Measurements from ENCODE around the gene RNF128. TPM values are rescaled to one million over a fixed set of nuclear protein-coding genes. Genes with fewer than 3 reads are reported as not detected.
A peak's percentile ranks its signal among the peaks of the same experiment; 100 is the strongest.

Gene RNF128
- total RNA-seq, 1 donor from 2014 or later, result not detected

DNA sequence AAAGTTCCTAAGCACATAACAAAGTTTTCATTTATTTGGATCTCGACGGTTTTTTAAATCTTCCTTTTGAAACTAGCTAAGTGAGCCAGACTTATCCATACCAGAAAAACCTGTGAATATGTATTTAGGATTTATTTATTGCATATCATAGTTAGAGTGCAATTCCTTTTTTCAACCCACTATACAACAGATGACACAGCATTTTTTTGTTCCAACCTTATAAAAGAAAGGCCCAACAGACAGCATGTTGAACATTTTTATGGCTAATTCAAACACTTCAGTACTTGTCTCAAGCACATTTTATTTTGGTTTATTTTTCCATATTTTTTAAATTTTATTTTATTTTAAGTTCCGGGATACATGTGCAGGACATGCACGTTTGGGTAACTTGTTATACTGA, 15.1 kb upstream of the RNF128 start:
- H3K9me3 Mint-ChIP-seq (ENCODE audit: unreplicated experiment), result no peaks in the 10 kb centered on the region
- no peak overlapping the region for H3K27ac Mint-ChIP-seq (ENCODE audit: unreplicated experiment)
- no peak overlapping the region for H3K4me3 Mint-ChIP-seq (ENCODE audit: unreplicated experiment)
- H3K4me1 Mint-ChIP-seq (ENCODE audit: low read depth, unreplicated experiment), result peaks cover 4% of the 10 kb centered on the region
- H3K27me3 Mint-ChIP-seq (ENCODE audit: unreplicated experiment), result no peaks in the 10 kb centered on the region
- no peak for DNase-seq
- TF ChIP-seq, protein P1, sequence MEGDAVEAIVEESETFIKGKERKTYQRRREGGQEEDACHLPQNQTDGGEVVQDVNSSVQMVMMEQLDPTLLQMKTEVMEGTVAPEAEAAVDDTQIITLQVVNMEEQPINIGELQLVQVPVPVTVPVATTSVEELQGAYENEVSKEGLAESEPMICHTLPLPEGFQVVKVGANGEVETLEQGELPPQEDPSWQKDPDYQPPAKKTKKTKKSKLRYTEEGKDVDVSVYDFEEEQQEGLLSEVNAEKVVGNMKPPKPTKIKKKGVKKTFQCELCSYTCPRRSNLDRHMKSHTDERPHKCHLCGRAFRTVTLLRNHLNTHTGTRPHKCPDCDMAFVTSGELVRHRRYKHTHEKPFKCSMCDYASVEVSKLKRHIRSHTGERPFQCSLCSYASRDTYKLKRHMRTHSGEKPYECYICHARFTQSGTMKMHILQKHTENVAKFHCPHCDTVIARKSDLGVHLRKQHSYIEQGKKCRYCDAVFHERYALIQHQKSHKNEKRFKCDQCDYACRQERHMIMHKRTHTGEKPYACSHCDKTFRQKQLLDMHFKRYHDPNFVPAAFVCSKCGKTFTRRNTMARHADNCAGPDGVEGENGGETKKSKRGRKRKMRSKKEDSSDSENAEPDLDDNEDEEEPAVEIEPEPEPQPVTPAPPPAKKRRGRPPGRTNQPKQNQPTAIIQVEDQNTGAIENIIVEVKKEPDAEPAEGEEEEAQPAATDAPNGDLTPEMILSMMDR (IDR thresholded peaks at IDR 0.05; ENCODE audit: partially characterized antibody, unreplicated experiment), result no peak
- no peaks in the 10 kb centered on the region for H3K36me3 Mint-ChIP-seq (ENCODE audit: unreplicated experiment)

DNA sequence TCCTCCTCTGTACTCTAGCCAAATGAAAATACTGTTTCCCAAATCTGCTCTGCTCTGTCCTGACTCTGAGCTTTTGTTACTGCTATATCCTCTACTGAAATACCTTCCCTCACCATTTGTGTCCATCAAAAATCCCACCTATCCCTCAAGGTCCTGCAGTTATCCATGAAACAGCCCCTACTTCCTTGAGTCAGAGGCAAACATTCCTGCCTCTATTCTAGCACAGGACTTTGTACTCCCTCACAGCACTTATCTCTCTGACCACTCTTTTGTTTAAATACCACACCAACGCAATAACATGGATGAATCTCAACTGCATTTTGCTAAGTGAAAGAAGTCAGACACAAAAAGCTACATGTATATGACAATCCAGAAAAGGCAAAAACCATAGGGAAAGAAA, 10.5 kb upstream of the RNF128 start:
- TF ChIP-seq, protein P1 (IDR thresholded peaks at IDR 0.05; ENCODE audit: partially characterized antibody, unreplicated experiment), result no peak
- Mint-ChIP-seq H3K9me3 (ENCODE audit: unreplicated experiment) (no peaks in the 10 kb centered on the region), H3K4me3 (ENCODE audit: unreplicated experiment) (no peak overlapping the region), H3K27me3 (ENCODE audit: unreplicated experiment) (no peaks in the 10 kb centered on the region), H3K4me1 (ENCODE audit: low read depth, unreplicated experiment) (peaks cover 3% of the 10 kb centered on the region), H3K36me3 (ENCODE audit: unreplicated experiment) (no peaks in the 10 kb centered on the region), H3K27ac (ENCODE audit: unreplicated experiment) (no peak overlapping the region)
- no peak for DNase-seq

DNA sequence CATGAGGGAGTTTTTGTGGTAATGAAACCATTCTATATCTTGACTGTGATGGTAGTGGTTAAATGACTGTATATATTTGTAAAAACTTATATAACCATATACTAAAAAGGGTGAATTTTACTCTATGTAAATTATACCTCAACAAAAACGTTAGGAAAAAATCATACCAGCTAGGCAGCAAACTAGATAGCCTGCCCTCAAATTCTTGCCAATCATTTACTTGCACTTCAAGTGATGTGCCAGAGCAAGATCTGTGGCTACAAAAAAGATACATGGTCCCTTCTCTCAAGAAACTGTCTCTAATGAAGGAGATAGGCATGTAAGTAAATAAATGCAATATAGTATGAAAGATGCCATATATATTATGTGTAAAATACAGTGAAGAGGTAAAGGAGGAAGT, 10.0 kb upstream of the RNF128 start:
- no peak for DNase-seq
- TF ChIP-seq, protein P1 (IDR thresholded peaks at IDR 0.05; ENCODE audit: partially characterized antibody, unreplicated experiment), result no peak
- Mint-ChIP-seq H3K9me3 (ENCODE audit: unreplicated experiment) (no peaks in the 10 kb centered on the region), H3K4me1 (ENCODE audit: low read depth, unreplicated experiment) (no peaks in the 10 kb centered on the region), H3K36me3 (ENCODE audit: unreplicated experiment) (no peaks in the 10 kb centered on the region), H3K27me3 (ENCODE audit: unreplicated experiment) (no peaks in the 10 kb centered on the region), H3K27ac (ENCODE audit: unreplicated experiment) (no peak overlapping the region), H3K4me3 (ENCODE audit: unreplicated experiment) (no peak overlapping the region)

DNA sequence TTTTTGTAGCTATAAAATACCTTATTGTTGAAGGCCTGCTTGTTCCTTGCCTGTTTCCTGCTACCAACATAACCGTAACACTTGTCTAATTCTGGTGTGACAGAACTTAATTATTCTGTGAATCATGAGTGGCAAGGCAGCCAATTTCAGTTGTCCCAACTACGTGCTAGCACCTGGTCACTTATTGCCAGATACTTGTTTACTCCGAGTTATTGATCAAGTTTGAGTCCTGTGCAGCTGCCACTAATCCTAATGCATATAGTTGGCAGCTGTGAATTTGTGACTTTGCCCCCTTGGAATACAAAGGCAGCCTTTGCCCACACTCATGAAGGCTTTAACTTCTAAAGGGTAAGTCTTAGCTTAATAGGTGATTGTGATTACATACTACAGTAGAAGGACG, 7.8 kb upstream of the RNF128 start:
- Mint-ChIP-seq H3K9me3 (ENCODE audit: unreplicated experiment) (no peaks in the 10 kb centered on the region), H3K27me3 (ENCODE audit: unreplicated experiment) (no peaks in the 10 kb centered on the region), H3K4me3 (ENCODE audit: unreplicated experiment) (no peak overlapping the region), H3K27ac (ENCODE audit: unreplicated experiment) (no peak overlapping the region), H3K36me3 (ENCODE audit: unreplicated experiment) (no peaks in the 10 kb centered on the region), H3K4me1 (ENCODE audit: low read depth, unreplicated experiment) (no peaks in the 10 kb centered on the region)
- TF ChIP-seq, protein P1 (IDR thresholded peaks at IDR 0.05; ENCODE audit: partially characterized antibody, unreplicated experiment), result no peak
- no peak for DNase-seq

DNA sequence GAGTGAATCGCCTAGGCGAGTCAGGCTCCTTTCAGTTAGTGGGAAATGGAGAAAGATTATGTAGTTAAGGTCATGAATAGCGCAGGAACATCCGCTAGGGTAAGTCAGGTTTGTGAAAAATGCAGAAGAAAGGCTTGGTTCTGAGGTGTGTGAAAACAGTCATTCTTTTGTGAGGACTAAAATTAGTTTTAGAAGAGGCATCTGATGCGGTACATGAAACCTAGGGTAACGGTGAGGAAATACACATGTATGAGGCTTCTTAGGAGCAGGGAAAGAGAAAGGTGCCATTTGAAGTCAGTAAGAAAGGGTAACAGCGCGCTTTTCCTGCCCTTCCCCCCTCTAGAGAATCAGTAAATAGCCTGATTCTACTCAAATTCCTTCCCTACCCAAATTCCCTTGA, 570 bp upstream of the RNF128 start:
- H3K4me3 Mint-ChIP-seq (ENCODE audit: unreplicated experiment), result peak overlapping the region; percentile 82

More for the DNA sequence above, 570 bp upstream of the RNF128 start:
- TF ChIP-seq, protein P1 (IDR thresholded peaks at IDR 0.05; ENCODE audit: partially characterized antibody, unreplicated experiment), result no peak
- Mint-ChIP-seq H3K4me1 (ENCODE audit: low read depth, unreplicated experiment) (no peaks in the 10 kb centered on the region), H3K27ac (ENCODE audit: unreplicated experiment) (no peak overlapping the region), H3K36me3 (ENCODE audit: unreplicated experiment) (no peaks in the 10 kb centered on the region), H3K9me3 (ENCODE audit: unreplicated experiment) (peaks cover 1% of the 10 kb centered on the region), H3K27me3 (ENCODE audit: unreplicated experiment) (peaks cover 2% of the 10 kb centered on the region)
- DNase-seq, result no peak
